Peyer's patch (tissue), 4 donors: Measurements from ENCODE around the gene SURF4.

Source experiments
- POLR2A ChIP-seq, 2 donors: fragments of 450-650 bp; IDR thresholded peaks; one replicate each; pipeline ENCODE4 v1.5.1; 2017; ENCODE audit warnings: antibody characterized with exemption in 2 of 2, mild to moderate bottlenecking in 2 of 2, moderate library complexity in 2 of 2
- TF ChIP-seq, protein P1 (sequence below), 6 experiments: fragments of 450-650 bp in 4 of 6; fragments of 200-600 bp in 2 of 6; sonication (generic) in 1 of 6; IDR thresholded peaks; one replicate each; pipeline ENCODE4 v1.5.1; 2017 to 2019; ENCODE audit warnings: antibody characterized with exemption in 6 of 6, mild to moderate bottlenecking in 3 of 6, moderate library complexity in 1 of 6

DNA sequence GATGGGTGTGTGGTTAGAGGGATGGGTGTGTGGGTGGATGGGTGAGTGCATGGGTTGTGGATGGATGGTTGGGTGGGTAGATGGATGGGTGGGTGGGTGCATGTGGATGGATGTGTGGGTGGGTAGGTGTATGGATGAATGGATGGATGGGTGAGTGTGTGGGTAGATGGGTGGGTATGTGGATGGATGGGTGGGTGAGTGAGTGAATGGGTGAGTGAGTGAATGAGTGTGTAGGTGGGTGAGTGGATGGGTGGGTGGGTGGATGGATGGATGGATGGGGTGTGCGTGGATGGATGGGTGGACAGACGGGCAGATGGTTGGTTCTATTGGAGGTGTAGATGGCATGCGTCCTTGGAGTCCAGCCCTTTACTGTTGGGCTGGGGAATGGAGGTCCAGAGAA is 17.5 kb upstream of the SURF4 start:
- TF ChIP-seq, protein P1, sequence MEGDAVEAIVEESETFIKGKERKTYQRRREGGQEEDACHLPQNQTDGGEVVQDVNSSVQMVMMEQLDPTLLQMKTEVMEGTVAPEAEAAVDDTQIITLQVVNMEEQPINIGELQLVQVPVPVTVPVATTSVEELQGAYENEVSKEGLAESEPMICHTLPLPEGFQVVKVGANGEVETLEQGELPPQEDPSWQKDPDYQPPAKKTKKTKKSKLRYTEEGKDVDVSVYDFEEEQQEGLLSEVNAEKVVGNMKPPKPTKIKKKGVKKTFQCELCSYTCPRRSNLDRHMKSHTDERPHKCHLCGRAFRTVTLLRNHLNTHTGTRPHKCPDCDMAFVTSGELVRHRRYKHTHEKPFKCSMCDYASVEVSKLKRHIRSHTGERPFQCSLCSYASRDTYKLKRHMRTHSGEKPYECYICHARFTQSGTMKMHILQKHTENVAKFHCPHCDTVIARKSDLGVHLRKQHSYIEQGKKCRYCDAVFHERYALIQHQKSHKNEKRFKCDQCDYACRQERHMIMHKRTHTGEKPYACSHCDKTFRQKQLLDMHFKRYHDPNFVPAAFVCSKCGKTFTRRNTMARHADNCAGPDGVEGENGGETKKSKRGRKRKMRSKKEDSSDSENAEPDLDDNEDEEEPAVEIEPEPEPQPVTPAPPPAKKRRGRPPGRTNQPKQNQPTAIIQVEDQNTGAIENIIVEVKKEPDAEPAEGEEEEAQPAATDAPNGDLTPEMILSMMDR (IDR thresholded peaks at IDR 0.05) = no peak
- no peak for TF ChIP-seq POLR2A (IDR thresholded peaks at IDR 0.05)
